ENCODE results near the gene EPN2.
"Not testable (repeated sequence)": the region's sequence is repeated elsewhere in the genome, so short reads cannot be mapped to it uniquely, and the experiment has no call there.

- TF ChIP-seq CTCF, POLR2A (IDR thresholded peaks at IDR 0.05): not testable (repeated sequence)
Measured at GRCh38 chr17:19189781-19190405, 47.3 kb upstream of the EPN2 start.

Data from thyroid gland (tissue), 4 donors.